HG03175 (cell line): ENCODE data around the gene GTPBP4.

Experiments used
- ATAC-seq: cut with Tn5 transposase; IDR thresholded peaks from one replicate; pipeline ENCODE4 v1.9.1; 2021; ENCODE audit warnings: mild to moderate bottlenecking, moderate library complexity; ENCODE audit not compliant: unreplicated experiment

GTPBP4 gene

GRCh38 chr10:966466-967235, 21.6 kb upstream of the GTPBP4 start:
- ATAC-seq = no peak

DNA sequence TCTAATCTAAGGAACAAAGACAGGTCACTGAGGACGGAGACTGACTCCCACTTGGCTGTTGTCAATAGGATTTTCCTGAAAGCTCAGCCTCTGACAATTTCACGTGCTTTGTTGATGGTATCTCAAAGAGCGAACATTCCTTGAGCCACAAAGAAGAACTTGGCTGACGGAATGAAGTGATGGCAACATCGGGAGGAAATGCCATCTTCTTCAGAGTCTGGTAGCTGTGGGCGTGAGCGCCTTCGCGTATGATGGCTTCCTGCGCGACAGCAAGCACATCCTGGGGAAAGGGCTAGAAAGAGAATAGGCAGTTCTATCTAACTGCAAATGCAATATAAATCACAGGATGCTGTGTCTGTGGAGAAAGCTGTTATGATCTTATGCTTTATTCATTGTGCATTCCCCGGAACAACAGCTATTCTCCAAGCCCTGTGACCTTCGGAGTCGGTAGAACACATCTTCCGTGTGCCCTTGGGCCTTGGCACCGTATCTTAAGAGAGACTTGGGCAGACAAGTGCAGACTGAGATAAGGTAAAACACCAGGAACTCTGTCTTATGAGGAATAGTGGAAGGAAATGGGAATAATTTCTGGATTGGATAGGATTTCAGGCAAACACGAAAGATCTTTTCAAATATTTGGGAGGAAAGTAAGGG, 19.6 kb upstream of the GTPBP4 start:
- ATAC-seq = no peak

- ATAC-seq = no peak
Observed at GRCh38 chr10:969473-970150, 18.6 kb upstream of the GTPBP4 start.

- ATAC-seq = no peak
Observed at GRCh38 chr10:970311-971149, 17.7 kb upstream of the GTPBP4 start.

- ATAC-seq = no peak
Observed at GRCh38 chr10:971150-971542, 17.1 kb upstream of the GTPBP4 start.

DNA sequence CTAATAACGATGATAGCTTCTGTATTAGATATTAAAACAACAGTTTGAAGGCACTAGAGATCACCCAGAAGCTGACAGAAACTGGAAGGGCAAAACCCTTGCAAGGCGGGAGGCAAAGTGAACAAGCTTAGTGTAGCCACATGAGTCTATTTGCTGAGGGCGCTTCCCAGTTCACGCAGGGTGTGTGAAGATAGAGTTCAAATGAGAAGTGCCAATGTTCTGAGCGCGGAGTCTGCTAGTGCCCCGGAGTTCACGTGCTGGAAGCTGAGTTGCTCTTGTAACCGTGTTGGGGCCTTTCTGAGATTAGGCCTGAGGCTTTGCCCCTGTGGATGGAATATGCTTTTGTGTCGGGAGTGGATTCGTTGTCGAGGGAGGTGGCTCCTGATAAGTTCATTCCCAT, 16.6 kb upstream of the GTPBP4 start:
- no peak for ATAC-seq

GRCh38 chr10:972763-973162, 15.5 kb upstream of the GTPBP4 start:
- ATAC-seq = no peak

DNA sequence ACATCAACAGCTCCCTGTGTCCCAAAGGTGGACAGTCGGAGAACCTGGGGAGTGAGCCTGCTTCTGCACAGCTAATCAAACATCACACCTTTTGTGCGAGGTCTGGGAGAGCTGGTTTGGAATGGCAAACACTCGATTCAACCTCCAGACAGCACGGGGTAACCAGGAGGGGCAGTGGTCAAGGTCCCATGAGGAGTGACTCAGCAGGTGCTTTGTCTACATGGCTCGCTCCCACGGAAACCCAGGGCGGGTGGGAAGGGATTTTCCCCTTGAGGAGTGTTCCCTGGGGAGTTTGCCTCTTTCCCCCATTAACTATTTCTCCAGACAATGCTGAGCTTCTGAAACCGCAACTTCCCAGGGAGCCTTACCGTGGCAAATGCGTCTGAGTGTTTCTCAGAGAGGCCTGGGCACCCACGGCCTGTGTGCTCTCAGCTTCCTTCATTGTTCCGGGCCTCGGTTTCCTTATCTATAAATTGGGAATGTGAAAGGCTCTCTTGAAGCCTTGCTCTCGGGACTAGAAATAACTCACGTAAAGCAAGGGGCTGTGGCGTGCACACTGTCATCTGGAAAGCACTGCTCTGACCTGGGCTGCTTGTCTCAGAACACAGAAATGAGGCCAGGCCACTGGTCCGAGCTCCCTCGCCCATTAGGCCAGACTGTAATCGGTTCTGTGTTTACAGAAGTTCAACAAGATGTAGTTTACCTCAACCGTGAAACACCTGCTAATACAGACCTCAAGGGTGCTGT, 14.0 kb upstream of the GTPBP4 start:
- ATAC-seq = no peak

DNA sequence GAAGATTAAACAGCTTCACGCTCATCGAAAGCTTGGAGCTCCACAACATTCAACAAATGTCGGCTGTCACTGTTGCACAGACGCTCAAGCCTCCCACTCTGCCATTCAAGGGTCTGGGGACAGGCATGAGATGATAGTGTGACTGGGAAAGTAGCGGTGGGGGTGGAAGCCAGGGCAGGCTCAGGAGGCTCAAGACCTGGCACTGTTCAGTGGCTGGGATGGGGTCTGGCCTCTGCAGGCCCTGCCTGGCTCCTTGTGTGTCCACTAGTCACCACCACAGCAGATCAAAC, 13.5 kb upstream of the GTPBP4 start:
- ATAC-seq = no peak

- no peak for ATAC-seq
Observed at GRCh38 chr10:976316-976715, 11.9 kb upstream of the GTPBP4 start.

DNA sequence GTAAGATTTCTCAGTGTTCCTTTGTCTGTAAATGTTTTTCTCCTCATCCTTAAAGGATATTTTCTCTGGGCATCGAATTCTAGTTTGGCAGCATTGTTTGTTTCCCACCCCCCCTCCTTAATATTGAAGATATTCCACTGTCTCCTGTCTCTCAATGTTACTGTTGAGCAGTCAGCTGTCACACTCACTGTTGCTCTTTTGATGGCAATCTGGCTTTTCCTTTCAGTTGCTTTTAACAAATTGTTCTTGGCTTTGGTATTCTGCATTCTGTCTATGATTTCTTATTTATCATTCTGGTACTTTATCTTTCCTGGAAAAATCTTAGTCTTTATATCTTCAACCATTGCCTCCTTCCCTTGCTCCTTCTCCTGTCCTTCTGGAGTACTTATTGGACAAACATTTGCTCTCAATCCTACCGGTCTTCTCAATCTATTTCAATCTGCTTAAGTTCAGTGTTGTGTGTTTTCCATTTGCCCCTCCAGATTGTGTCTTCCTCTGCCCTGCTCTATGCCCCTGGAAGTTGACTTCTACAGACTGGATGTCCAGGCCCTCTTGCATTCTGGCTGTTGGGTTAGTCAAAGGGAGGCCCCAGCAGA, 9.3 kb upstream of the GTPBP4 start:
- no peak for ATAC-seq

DNA sequence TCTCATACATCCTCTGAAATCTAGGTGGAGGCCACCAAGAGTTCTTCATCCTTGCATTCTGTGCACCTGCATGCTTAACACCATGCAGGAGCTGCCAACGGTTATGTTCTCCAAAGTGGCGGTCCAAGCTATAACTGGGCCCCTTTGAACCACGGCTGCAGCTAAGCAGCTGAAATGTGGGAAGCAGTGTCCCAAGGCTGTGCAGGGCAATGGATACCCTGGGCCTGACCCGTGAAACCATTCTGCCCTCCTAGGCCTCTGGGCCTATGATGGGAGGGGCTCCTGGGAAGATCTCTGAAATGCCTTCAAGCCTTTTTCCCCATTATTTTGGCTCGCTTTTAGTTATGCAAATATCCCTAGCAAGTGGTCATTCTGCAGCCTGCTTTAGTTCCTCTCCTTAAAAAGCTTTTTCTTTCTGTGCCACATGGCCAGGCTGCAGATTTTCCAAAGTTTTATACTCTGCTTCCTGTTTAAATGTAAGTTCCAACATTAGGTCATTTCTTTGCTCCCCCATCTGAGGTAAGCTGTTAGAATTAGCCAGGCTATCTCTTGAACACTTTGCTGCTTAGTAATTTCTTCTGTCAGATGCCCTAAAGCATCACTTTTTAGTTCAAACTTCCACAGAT, 7.7 kb upstream of the GTPBP4 start:
- ATAC-seq = no peak

- no peak for ATAC-seq
Observed at GRCh38 chr10:983401-983800, 4.8 kb upstream of the GTPBP4 start.

- no peak for ATAC-seq
Observed at GRCh38 chr10:983971-984655, 4.1 kb upstream of the GTPBP4 start.

GRCh38 chr10:985361-985760, 2.9 kb upstream of the GTPBP4 start:
- ATAC-seq = no peak

DNA sequence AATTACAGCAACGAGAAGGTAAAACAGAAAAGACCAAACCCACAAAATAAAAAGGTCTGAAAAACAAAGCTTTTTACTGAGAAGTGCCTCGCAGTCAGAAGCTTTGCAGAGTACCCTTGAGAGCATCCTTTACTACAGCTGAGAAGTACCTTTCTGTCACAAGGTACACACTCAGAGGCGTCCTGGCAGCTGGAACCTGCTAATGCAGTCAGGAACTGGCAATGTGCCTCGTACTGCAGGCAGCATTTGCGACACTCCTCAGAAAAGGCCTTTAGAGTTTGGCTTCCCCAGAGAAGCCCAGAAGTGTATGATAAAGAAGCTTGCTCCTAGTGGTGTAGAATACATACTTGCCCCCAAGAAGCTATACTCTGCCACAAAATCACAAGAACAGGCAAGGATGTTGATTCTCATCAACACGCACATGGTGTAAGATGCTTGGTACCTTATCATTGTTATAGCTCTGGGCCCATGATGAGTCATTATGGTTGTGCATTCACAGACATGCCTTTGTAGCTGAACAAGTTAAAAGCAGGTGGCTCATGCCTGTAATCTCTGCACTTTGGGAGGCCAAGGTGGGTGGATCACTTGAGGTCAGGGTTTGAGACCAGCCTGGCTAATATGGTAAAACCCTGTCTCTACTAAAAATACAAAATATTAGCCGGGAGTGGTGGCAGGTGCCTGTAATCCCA, 2.0 kb upstream of the GTPBP4 start:
- ATAC-seq = no peak

GRCh38 chr10:986881-987619, 1.2 kb upstream of the GTPBP4 start:
- no peak for ATAC-seq

DNA sequence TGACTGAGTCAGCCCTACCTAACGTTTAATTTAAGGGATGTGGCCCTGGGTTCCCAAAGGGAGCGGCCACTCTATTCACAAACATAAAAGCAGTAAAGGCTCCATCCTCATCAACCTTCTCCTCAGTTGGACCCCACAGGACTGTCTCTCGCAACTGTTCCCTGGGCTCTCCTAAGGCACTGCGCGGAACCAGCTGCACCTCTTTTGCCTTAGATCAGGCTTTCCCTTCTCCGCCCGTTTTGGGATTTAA, 689 bp upstream of the GTPBP4 start:
- peak; percentile 1 for ATAC-seq
